ENCODE measurements around the gene HIGD1A. TPM values are rescaled to one million over a fixed set of nuclear protein-coding genes. Genes with fewer than 3 reads are reported as not detected.
A peak's percentile ranks its signal among the peaks of the same experiment; 100 is the strongest.

Gene HIGD1A
- total RNA-seq, 4 donors from 2014 or later, result 102 to 278 (median 204) TPM

- no peaks in the 10 kb centered on the region for H3K4me1 ChIP-seq
- no peak overlapping the region for H3K4me3 ChIP-seq
- H3K27ac ChIP-seq, result no peak overlapping the region
- TF ChIP-seq CTCF (IDR thresholded peaks at IDR 0.05) (no peak), POLR2A (IDR thresholded peaks at IDR 0.05) (no peak)
- H3K36me3 ChIP-seq, result peaks cover 0 to 64% (median 0%) of the 10 kb centered on the region in 3 donors
- H3K9me3 ChIP-seq, result no peaks in the 10 kb centered on the region
- H3K27me3 ChIP-seq, result no peaks in the 10 kb centered on the region
- no peak for DNase-seq
These were observed 17.7 kb downstream of the HIGD1A start for GRCh38 chr3:42786631-42787030.

- Histone ChIP-seq H3K4me3 (no peak overlapping the region), H3K36me3 (peaks cover 0 to 64% (median 0%) of the 10 kb centered on the region in 3 donors), H3K4me1 (no peaks in the 10 kb centered on the region), H3K27me3 (no peaks in the 10 kb centered on the region), H3K9me3 (no peaks in the 10 kb centered on the region), H3K27ac (no peak overlapping the region)
- TF ChIP-seq POLR2A (IDR thresholded peaks at IDR 0.05), result no peak
- no peak for TF ChIP-seq CTCF (IDR thresholded peaks at IDR 0.05)
- DNase-seq, result no peak
These were observed 18.1 kb downstream of the HIGD1A start for GRCh38 chr3:42786212-42786611.

GRCh38 chr3:42780892-42781700 is 23.2 kb downstream of the HIGD1A start:
- Histone ChIP-seq H3K4me3 (no peak overlapping the region), H3K9me3 (no peaks in the 10 kb centered on the region), H3K36me3 (peaks cover 0 to 29% (median 0%) of the 10 kb centered on the region in 3 donors), H3K27ac (peak overlapping the region in 2 of 4 donors; percentile 58 to 71), H3K27me3 (no peaks in the 10 kb centered on the region), H3K4me1 (peaks cover 0 to 16% (median 0%) of the 10 kb centered on the region in 4 donors)
- TF ChIP-seq CTCF (IDR thresholded peaks at IDR 0.05) (peak; percentile 66 to 95 (median 90)), POLR2A (IDR thresholded peaks at IDR 0.05) (no peak)
- no peak for DNase-seq

GRCh38 chr3:42780398-42780797 is 23.9 kb downstream of the HIGD1A start:
- Histone ChIP-seq H3K4me1 (peaks cover 0 to 16% (median 0%) of the 10 kb centered on the region in 4 donors), H3K27me3 (no peaks in the 10 kb centered on the region), H3K36me3 (peaks cover 0 to 22% (median 0%) of the 10 kb centered on the region in 3 donors), H3K9me3 (no peaks in the 10 kb centered on the region), H3K4me3 (no peak overlapping the region), H3K27ac (peak overlapping the region; percentile 11 to 71 (median 36))
- no peak for DNase-seq
- TF ChIP-seq CTCF (IDR thresholded peaks at IDR 0.05), result no peak
- TF ChIP-seq POLR2A (IDR thresholded peaks at IDR 0.05), result no peak

- Histone ChIP-seq H3K36me3 (peaks cover 0 to 11% (median 0%) of the 10 kb centered on the region in 3 donors), H3K9me3 (no peaks in the 10 kb centered on the region), H3K27ac (peak overlapping the region in 3 of 4 donors; percentile 54 to 71 (median 61)), H3K4me1 (peaks cover 0 to 18% (median 1%) of the 10 kb centered on the region in 4 donors), H3K4me3 (no peak overlapping the region), H3K27me3 (no peaks in the 10 kb centered on the region)
- no peak for TF ChIP-seq POLR2A (IDR thresholded peaks at IDR 0.05)
- no peak for TF ChIP-seq CTCF (IDR thresholded peaks at IDR 0.05)
- no peak for DNase-seq
These were observed 25.6 kb downstream of the HIGD1A start for GRCh38 chr3:42778644-42779043.

Data from Peyer's patch (tissue), 4 donors.